HepG2 (cell line): ENCODE measurements around the gene JAGN1. TPM values are rescaled to one million over a fixed set of nuclear protein-coding genes. Genes with fewer than 3 reads are reported as not detected.

ENCODE experiments used
- ARNTL ChIP-seq: sonication (generic); formaldehyde crosslinking; IDR thresholded peaks from 2 replicates; pipeline ENCODE4 v1.4.0; 2020; ENCODE audit warnings: mild to moderate bottlenecking, missing genetic modification reagents
- FIP1L1 ChIP-seq: fragments of 200-400 bp; formaldehyde crosslinking; IDR thresholded peaks from 2 replicates; pipeline ENCODE4 v1.6.1; 2018; ENCODE audit warnings: low read depth, mild to moderate bottlenecking, low read length, moderate library complexity, borderline replicate concordance; ENCODE audit not compliant: insufficient read depth
- GLI4 ChIP-seq: sonication (generic); formaldehyde crosslinking; IDR thresholded peaks from 2 replicates; pipeline ENCODE4 v1.5.1; 2020; ENCODE audit warnings: missing genetic modification reagents, mild to moderate bottlenecking, moderate library complexity, borderline replicate concordance
- HNF4A ChIP-seq: sonication (generic); formaldehyde crosslinking; IDR thresholded peaks from 2 replicates; pipeline ENCODE4 v1.4.0; 2020; ENCODE audit warnings: missing genetic modification reagents
- SAP130 ChIP-seq: IDR thresholded peaks from 2 replicates; pipeline ENCODE4 v1.6.1; 2016; ENCODE audit warnings: low read depth
- SP1 ChIP-seq, 2 experiments: fragments of 450-650 bp in 1 of 2; sonication (generic) in 1 of 2; formaldehyde crosslinking in 1 of 2; IDR thresholded peaks; 2 replicates each; pipeline versions ENCODE4 v1.4.0 to v1.6.1; 2016 to 2020; ENCODE audit warnings: missing genetic modification reagents in 1 of 2
- SRY ChIP-seq: sonication (generic); formaldehyde crosslinking; IDR thresholded peaks from 2 replicates; pipeline ENCODE4 v1.8.0; 2022; ENCODE audit warnings: mild to moderate bottlenecking, missing genetic modification reagents
- TAF15 ChIP-seq: fragments of 200-400 bp; formaldehyde crosslinking; IDR thresholded peaks from one replicate; pipeline ENCODE4 v1.6.1; 2018; ENCODE audit warnings: mild to moderate bottlenecking, low read depth, low read length; ENCODE audit not compliant: poor library complexity, severe bottlenecking
- XBP1 ChIP-seq: sonication (generic); formaldehyde crosslinking; IDR thresholded peaks from 2 replicates; pipeline ENCODE4 v1.5.0; 2020; ENCODE audit warnings: missing genetic modification reagents
- YEATS4 ChIP-seq: sonication (generic); formaldehyde crosslinking; IDR thresholded peaks from 2 replicates; pipeline ENCODE4 v1.4.0; 2020; ENCODE audit warnings: missing genetic modification reagents, borderline replicate concordance
- ZFP82 ChIP-seq: sonication (generic); formaldehyde crosslinking; IDR thresholded peaks from 2 replicates; pipeline ENCODE4 v1.5.1; 2020; ENCODE audit warnings: mild to moderate bottlenecking, missing genetic modification reagents, borderline replicate concordance
- ZNF225 ChIP-seq: sonication (generic); formaldehyde crosslinking; IDR thresholded peaks from 2 replicates; pipeline ENCODE4 v1.4.0; 2020; ENCODE audit warnings: mild to moderate bottlenecking, missing genetic modification reagents
- ZNF333 ChIP-seq: sonication (generic); formaldehyde crosslinking; IDR thresholded peaks from 2 replicates; pipeline ENCODE4 v1.4.0; 2020; ENCODE audit warnings: mild to moderate bottlenecking, missing genetic modification reagents, borderline replicate concordance
- ZNF782 ChIP-seq: sonication (generic); formaldehyde crosslinking; IDR thresholded peaks from 2 replicates; pipeline ENCODE4 v1.4.0; 2020; ENCODE audit warnings: missing genetic modification reagents, mild to moderate bottlenecking, borderline replicate concordance
- ZNF83 ChIP-seq: sonication (generic); formaldehyde crosslinking; IDR thresholded peaks from 2 replicates; pipeline ENCODE4 v1.4.0; 2020; ENCODE audit warnings: missing genetic modification reagents, mild to moderate bottlenecking, borderline replicate concordance
- polyA plus RNA-seq, 8 experiments: library from polyadenylated mRNA; depleted of rRNA in 3 of 8; stranded (reverse) in 7 of 8; unstranded in 1 of 8; fragments of >200 nt; fragmentation: Illumina TruSeq in 4 of 8; extraction: Trizol in 4 of 8; gene quantifications; 2 replicates each; pipeline versions ENCODE4 v1.2.1 to v1.2.3, GENCODE V29; 2011 to 2016; ENCODE audit warnings: low read depth in 4 of 8, missing spikeins in 1 of 8, mixed read lengths in 1 of 8; ENCODE audit not compliant: insufficient read depth in 1 of 8
- total RNA-seq, 5 experiments: library from RNA; depleted of rRNA; stranded (reverse); fragments of >200 nt; fragmentation: Illumina TruSeq; extraction: Trizol; gene quantifications; 2 replicates each; pipeline ENCODE4 v1.2.3, GENCODE V29; 2016; ENCODE audit warnings: low read depth in 1 of 5
- TF ChIP-seq, protein P1 (sequence below): sonication (generic); formaldehyde crosslinking; IDR thresholded peaks from 2 replicates; pipeline ENCODE4 v1.5.1; 2020; ENCODE audit warnings: mild to moderate bottlenecking, missing genetic modification reagents
- TF ChIP-seq, protein P2 (sequence below): sonication (generic); formaldehyde crosslinking; IDR thresholded peaks from 2 replicates; pipeline ENCODE4 v1.5.0; 2020; ENCODE audit warnings: mild to moderate bottlenecking, low read depth, missing genetic modification reagents, borderline replicate concordance
- TF ChIP-seq, protein P3 (sequence below): sonication (generic); formaldehyde crosslinking; IDR thresholded peaks from 2 replicates; pipeline ENCODE4 v1.8.1; 2023; ENCODE audit warnings: mild to moderate bottlenecking, inconsistent platforms, moderate library complexity, missing genetic modification reagents, borderline replicate concordance
- TF ChIP-seq, protein P4 (sequence below): IDR thresholded peaks from 2 replicates; pipeline ENCODE4 v1.6.1; 2012; ENCODE audit warnings: low read length, improper control_type of control experiment

Gene JAGN1
- total and polyA plus RNA-seq, 2 of the 13 experiments (the other 11 are each of a cell fraction or from before 2014, with no cell fraction given): 49.9 to 50.9 TPM

DNA sequence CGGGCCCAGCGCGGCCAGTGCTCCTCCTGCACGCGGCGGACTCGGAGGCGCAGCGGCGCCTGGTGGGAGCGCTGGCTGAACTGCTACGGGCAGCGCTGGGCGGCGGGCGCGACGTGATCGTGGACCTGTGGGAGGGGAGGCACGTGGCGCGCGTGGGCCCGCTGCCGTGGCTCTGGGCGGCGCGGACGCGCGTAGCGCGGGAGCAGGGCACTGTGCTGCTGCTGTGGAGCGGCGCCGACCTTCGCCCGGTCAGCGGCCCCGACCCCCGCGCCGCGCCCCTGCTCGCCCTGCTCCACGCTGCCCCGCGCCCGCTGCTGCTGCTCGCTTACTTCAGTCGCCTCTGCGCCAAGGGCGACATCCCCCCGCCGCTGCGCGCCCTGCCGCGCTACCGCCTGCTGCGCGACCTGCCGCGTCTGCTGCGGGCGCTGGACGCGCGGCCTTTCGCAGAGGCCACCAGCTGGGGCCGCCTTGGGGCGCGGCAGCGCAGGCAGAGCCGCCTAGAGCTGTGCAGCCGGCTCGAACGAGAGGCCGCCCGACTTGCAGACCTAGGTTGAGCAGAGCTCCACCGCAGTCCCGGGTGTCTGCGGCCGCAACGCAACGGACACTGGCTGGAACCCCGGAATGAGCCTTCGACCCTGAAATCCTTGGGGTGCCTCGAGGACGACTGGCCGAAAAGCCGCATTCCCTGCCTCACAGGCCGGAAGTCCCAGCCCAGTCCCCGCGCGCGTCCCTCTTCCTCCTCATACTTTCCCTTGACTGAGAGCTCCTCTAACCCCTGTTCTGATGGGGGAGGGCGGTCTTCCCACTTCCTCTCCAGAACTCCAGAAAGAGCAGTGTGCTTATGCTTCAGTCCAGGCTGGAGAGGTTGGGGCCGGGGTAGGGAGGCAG, 25.1 kb downstream of the JAGN1 start (continued):
- TF ChIP-seq, protein P1, sequence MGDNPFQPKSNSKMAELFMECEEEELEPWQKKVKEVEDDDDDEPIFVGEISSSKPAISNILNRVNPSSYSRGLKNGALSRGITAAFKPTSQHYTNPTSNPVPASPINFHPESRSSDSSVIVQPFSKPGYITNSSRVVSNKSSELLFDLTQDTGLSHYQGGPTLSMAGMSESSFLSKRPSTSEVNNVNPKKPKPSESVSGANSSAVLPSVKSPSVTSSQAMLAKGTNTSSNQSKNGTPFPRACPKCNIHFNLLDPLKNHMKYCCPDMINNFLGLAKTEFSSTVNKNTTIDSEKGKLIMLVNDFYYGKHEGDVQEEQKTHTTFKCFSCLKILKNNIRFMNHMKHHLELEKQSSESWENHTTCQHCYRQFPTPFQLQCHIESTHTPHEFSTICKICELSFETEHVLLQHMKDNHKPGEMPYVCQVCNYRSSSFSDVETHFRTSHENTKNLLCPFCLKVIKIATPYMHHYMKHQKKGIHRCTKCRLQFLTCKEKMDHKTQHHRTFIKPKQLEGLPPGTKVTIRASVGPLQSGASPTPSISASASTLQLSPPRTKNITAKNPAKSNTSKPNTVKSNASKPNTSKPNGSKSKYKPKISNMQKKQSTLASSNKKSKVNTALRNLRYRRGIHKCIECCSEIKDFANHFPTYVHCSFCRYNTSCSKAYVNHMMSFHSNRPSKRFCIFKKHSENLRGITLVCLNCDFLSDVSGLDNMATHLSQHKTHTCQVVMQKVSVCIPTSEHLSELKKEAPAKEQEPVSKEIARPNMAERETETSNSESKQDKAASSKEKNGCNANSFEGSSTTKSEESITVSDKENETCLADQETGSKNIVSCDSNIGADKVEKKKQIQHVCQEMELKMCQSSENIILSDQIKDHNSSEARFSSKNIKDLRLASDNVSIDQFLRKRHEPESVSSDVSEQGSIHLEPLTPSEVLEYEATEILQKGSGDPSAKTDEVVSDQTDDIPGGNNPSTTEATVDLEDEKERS (CRISPR knock-in tag): no peak
- TF ChIP-seq, protein P2, sequence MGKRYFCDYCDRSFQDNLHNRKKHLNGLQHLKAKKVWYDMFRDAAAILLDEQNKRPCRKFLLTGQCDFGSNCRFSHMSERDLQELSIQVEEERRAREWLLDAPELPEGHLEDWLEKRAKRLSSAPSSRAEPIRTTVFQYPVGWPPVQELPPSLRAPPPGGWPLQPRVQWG: no peak
- TF ChIP-seq, protein P3, sequence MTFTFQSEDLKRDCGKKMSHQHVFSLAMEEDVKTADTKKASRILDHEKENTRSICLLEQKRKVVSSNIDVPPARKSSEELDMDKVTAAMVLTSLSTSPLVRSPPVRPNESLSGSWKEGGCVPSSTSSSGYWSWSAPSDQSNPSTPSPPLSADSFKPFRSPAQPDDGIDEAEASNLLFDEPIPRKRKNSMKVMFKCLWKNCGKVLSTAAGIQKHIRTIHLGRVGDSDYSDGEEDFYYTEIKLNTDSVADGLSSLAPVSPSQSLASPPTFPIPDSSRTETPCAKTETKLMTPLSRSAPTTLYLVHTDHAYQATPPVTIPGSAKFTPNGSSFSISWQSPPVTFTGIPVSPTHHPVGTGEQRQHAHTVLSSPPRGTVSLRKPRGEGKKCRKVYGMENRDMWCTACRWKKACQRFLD (CRISPR knock-in tag): peak; percentile 64; the same call in 1 of the 2 replicates
- TF ChIP-seq ZFP82 (CRISPR knock-in tag): peak; percentile 93; the same call in 1 of the 2 replicates
- TF ChIP-seq ARNTL (CRISPR knock-in tag): no peak
- TF ChIP-seq XBP1: no peak
- peak; percentile 72; the same call in 1 of the 2 replicates for TF ChIP-seq YEATS4 (CRISPR knock-in tag)
- TF ChIP-seq SRY (CRISPR knock-in tag): peak; percentile 45; the same call in 1 of the 2 replicates
- no peak for TF ChIP-seq GLI4 (CRISPR knock-in tag)
- TF ChIP-seq FIP1L1: no peak
- TF ChIP-seq SP1 (IDR thresholded peaks at IDR 0.05): no peak
- TF ChIP-seq SP1 (CRISPR knock-in tag; IDR thresholded peaks at IDR 0.05): 0 out of 2 replicates have a peak, but pooled peaks have one; percentile 55
- peak; percentile 52 for TF ChIP-seq SAP130 (CRISPR knock-in tag)
- TF ChIP-seq TAF15: no peak
- peak; percentile 58; the same call in 1 of the 2 replicates for TF ChIP-seq ZNF333 (CRISPR knock-in tag)
- peak; percentile 24; the same call in 1 of the 2 replicates for TF ChIP-seq HNF4A
- no peak; the same call in 1 of the 2 replicates for TF ChIP-seq ZNF782
- peak; percentile 90 for TF ChIP-seq ZNF83 (CRISPR knock-in tag)
- no peak for TF ChIP-seq ZNF225 (CRISPR knock-in tag)
- TF ChIP-seq, protein P4, sequence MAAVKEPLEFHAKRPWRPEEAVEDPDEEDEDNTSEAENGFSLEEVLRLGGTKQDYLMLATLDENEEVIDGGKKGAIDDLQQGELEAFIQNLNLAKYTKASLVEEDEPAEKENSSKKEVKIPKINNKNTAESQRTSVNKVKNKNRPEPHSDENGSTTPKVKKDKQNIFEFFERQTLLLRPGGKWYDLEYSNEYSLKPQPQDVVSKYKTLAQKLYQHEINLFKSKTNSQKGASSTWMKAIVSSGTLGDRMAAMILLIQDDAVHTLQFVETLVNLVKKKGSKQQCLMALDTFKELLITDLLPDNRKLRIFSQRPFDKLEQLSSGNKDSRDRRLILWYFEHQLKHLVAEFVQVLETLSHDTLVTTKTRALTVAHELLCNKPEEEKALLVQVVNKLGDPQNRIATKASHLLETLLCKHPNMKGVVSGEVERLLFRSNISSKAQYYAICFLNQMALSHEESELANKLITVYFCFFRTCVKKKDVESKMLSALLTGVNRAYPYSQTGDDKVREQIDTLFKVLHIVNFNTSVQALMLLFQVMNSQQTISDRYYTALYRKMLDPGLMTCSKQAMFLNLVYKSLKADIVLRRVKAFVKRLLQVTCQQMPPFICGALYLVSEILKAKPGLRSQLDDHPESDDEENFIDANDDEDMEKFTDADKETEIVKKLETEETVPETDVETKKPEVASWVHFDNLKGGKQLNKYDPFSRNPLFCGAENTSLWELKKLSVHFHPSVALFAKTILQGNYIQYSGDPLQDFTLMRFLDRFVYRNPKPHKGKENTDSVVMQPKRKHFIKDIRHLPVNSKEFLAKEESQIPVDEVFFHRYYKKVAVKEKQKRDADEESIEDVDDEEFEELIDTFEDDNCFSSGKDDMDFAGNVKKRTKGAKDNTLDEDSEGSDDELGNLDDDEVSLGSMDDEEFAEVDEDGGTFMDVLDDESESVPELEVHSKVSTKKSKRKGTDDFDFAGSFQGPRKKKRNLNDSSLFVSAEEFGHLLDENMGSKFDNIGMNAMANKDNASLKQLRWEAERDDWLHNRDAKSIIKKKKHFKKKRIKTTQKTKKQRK: no peak
